Panc1 (cell line): ENCODE data around the gene CNNM2.

Source experiments
- CTCF ChIP-seq: fragments of 450-650 bp; IDR thresholded peaks from 2 replicates; pipeline ENCODE4 v1.5.1; 2017; ENCODE audit warnings: mild to moderate bottlenecking
- POLR2AphosphoS5 ChIP-seq: IDR thresholded peaks from 2 replicates; pipeline ENCODE4 v1.6.1; 2012; ENCODE audit warnings: mild to moderate bottlenecking, low read depth, low read length, moderate library complexity
- REST ChIP-seq, 2 experiments: IDR thresholded peaks; 2 replicates each; pipeline ENCODE4 v1.6.1; 2011 to 2012; ENCODE audit warnings: low read depth in 2 of 2, control low read depth in 1 of 2, low read length in 1 of 2, mild to moderate bottlenecking in 1 of 2, moderate library complexity in 1 of 2; ENCODE audit not compliant: insufficient read depth in 1 of 2

GRCh38 chr10:102916173-102916572 lies 1.9 kb upstream of the CNNM2 start:
- peak; percentile 48 for TF ChIP-seq CTCF
- no peak for TF ChIP-seq REST (IDR thresholded peaks at IDR 0.05; ENCODE audit: insufficient read depth in 1 of 2, low read depth in 2 of 2, low read length in 1 of 2)
- no peak for TF ChIP-seq POLR2AphosphoS5
